PC-3 (cell line): ENCODE measurements around the gene SERPIND1. TPM values are rescaled to one million over a fixed set of nuclear protein-coding genes. Genes with fewer than 3 reads are reported as not detected.

Experiments used
- ATAC-seq: fragments of 200-7000 bp; cut with Tn5 transposase; 2 replicates; pipeline ENCODE4 v1.9.1; 2020; ENCODE audit warnings: mild to moderate bottlenecking, moderate library complexity
- BruUV-seq: library from RNA; stranded (reverse); fragments of 400-500 nt; replicated peaks from 2 replicates; lab custom pipeline; 2021; lab: Mats Ljungman, UMichigan
- CTCF ChIA-PET: fragments of 300-600 bp; sonication (Branson Sonifier 250); formaldehyde crosslinking; loops from one replicate; lab custom pipeline; 2022; ENCODE audit warnings: antibody characterized with exemption; lab: Charles Lee
- POLR2A ChIA-PET: fragments of 300-600 bp; sonication (Branson Sonifier 250); formaldehyde crosslinking; loops from one replicate; lab custom pipeline; 2022; ENCODE audit warnings: antibody characterized with exemption; ENCODE audit not compliant: unreplicated experiment; lab: Charles Lee
- DNase-seq: peaks from one replicate; pipeline ENCODE4 v3.0.0-alpha.2; 2015
- H2AFZ ChIP-seq: fragments of 300-600 bp; sonication (generic); 2 replicates; pipeline ENCODE4 v1.6.0; 2016; ENCODE audit warnings: antibody characterized with exemption, low read length
- H3F3A ChIP-seq: fragments of 300-600 bp; sonication (generic); one replicate; pipeline ENCODE4 v1.6.0; 2017; ENCODE audit warnings: antibody characterized with exemption, low read length, control low read depth, mild to moderate bottlenecking; ENCODE audit not compliant: unreplicated experiment
- H3K27ac ChIP-seq: fragments of 300-600 bp; sonication (generic); 2 replicates; pipeline ENCODE4 v1.5.1; 2016; ENCODE audit warnings: mild to moderate bottlenecking, low read length
- H3K27me3 ChIP-seq: fragments of 300-600 bp; sonication (generic); 2 replicates; pipeline ENCODE4 v1.6.1; 2016; ENCODE audit warnings: low read length, mixed read lengths
- H3K36me3 ChIP-seq: fragments of 300-600 bp; sonication (generic); 2 replicates; pipeline ENCODE4 v1.6.1; 2016; ENCODE audit warnings: low read depth, mixed run types, low read length, mixed read lengths
- H3K4me1 ChIP-seq: fragments of 300-600 bp; sonication (generic); 2 replicates; pipeline ENCODE4 v1.5.1; 2016; ENCODE audit warnings: low read length; ENCODE audit not compliant: insufficient read depth
- H3K4me2 ChIP-seq: fragments of 300-600 bp; sonication (generic); 2 replicates; pipeline ENCODE4 v1.6.0; 2016; ENCODE audit warnings: low read length
- H3K4me3 ChIP-seq: fragments of 300-600 bp; sonication (generic); 2 replicates; pipeline ENCODE4 v1.5.1; 2016; ENCODE audit warnings: mild to moderate bottlenecking, low read length, mixed read lengths
- H3K79me2 ChIP-seq: fragments of 300-600 bp; sonication (generic); 2 replicates; pipeline ENCODE4 v1.6.1; 2017; ENCODE audit warnings: low read length, mixed read lengths
- H3K9ac ChIP-seq: fragments of 300-600 bp; sonication (generic); 2 replicates; pipeline ENCODE4 v1.6.0; 2016; ENCODE audit warnings: mild to moderate bottlenecking, low read length
- H3K9me2 ChIP-seq: fragments of 300-600 bp; sonication (generic); replicated peaks from 2 replicates; pipeline ENCODE4 v1.6.1; 2016; ENCODE audit warnings: mixed run types, low read length, mixed read lengths
- H3K9me3 ChIP-seq: fragments of 300-600 bp; sonication (generic); 2 replicates; pipeline ENCODE4 v1.6.1; 2016; ENCODE audit warnings: low read length, mixed read lengths
- H4K20me1 ChIP-seq: fragments of 300-600 bp; sonication (generic); 2 replicates; pipeline ENCODE4 v1.6.1; 2016; ENCODE audit warnings: low read length, mixed read lengths
- CTCF ChIP-seq: fragments of 300-600 bp; sonication (generic); conservative IDR thresholded peaks from 2 replicates; pipeline ENCODE4 v1.5.1; 2017; ENCODE audit warnings: antibody characterized with exemption, low read depth, mild to moderate bottlenecking, low read length
- EZH2 ChIP-seq: fragments of 300-600 bp; sonication (generic); IDR thresholded peaks from one replicate; pipeline ENCODE4 v1.6.1; 2017; ENCODE audit warnings: antibody characterized with exemption, mild to moderate bottlenecking, low read length; ENCODE audit not compliant: unreplicated experiment
- EZH2phosphoT487 ChIP-seq: fragments of 300-600 bp; sonication (generic); IDR thresholded peaks from 2 replicates; pipeline ENCODE4 v1.6.1; 2018; ENCODE audit warnings: mild to moderate bottlenecking, antibody characterized with exemption, low read length, borderline replicate concordance
- intact Hi-C: fragments of 100-400 bp; cut with micrococcal nuclease; formaldehyde crosslinking; loops from 2 replicates; pipeline ENCODE4 v1.9.0; 2023
- total RNA-seq: library from RNA; depleted of rRNA; stranded (reverse); fragments of >200 nt; gene quantifications from 2 replicates; pipeline ENCODE4 v1.2.3, GENCODE V29; 2014

The SERPIND1 gene
- total RNA-seq, 1 experiment from 2014 or later = 2.9 TPM

- H3K79me2 ChIP-seq = no peaks in the 10 kb centered on the region
- H3K36me3 ChIP-seq = peaks cover 11% of the 10 kb centered on the region
- H3K27me3 ChIP-seq = no peaks in the 10 kb centered on the region
- H2AFZ ChIP-seq = no peak overlapping the region
- no peak overlapping the region for H3K27ac ChIP-seq
- no peak overlapping the region for H3K4me2 ChIP-seq
- CTCF ChIA-PET = no interaction called here
- H3F3A ChIP-seq = no peaks in the 10 kb centered on the region
- H3K9me2 ChIP-seq = no peaks in the 10 kb centered on the region
- no peaks in the 10 kb centered on the region for H3K4me1 ChIP-seq
- intact Hi-C loops = no loop called here
- no peak overlapping the region for H3K9ac ChIP-seq
- H3K4me3 ChIP-seq = no peak overlapping the region
- H4K20me1 ChIP-seq = no peaks in the 10 kb centered on the region
- TF ChIP-seq EZH2phosphoT487 (no peak), CTCF (no peak), EZH2 (no peak)
- DNase-seq (no peak), ATAC-seq (no peak)
- BruUV-seq = no TSS peak
- POLR2A ChIA-PET = interaction anchor here (0.6 kb wide), 1 partner anchor 104 kb away, joined by 3 read pairs; no protein-coding TSS in a partner anchor
- peaks cover 5% of the 10 kb centered on the region; the same call in 1 of the 2 replicates for H3K9me3 ChIP-seq
Observed at GRCh38 chr22:20741008-20741633, 32.8 kb upstream of the SERPIND1 start.

GRCh38 chr22:20741634-20742581 is 32.0 kb upstream of the SERPIND1 start:
- Histone ChIP-seq H3K4me3 (no peak overlapping the region), H3K27ac (no peak overlapping the region), H4K20me1 (no peaks in the 10 kb centered on the region), H3K9me3 (peaks cover 5% of the 10 kb centered on the region; the same call in 1 of the 2 replicates), H3K27me3 (no peaks in the 10 kb centered on the region), H3F3A (no peaks in the 10 kb centered on the region), H3K36me3 (peaks cover 11% of the 10 kb centered on the region), H3K4me2 (no peak overlapping the region), H2AFZ (no peak overlapping the region), H3K9ac (no peak overlapping the region), H3K79me2 (no peaks in the 10 kb centered on the region), H3K4me1 (no peaks in the 10 kb centered on the region), H3K9me2 (no peaks in the 10 kb centered on the region)
- ChIA-PET POLR2A (interaction anchor here (0.6 kb wide), 2 partner anchors 77 to 104 kb away, joined by 3 read pairs; no protein-coding TSS in a partner anchor), CTCF (no interaction called here)
- TF ChIP-seq CTCF (peak; percentile 73), EZH2 (no peak), EZH2phosphoT487 (no peak)
- DNase-seq = peak; percentile 65
- intact Hi-C loops = no loop called here
- peak; percentile 45; the same call in 1 of the 2 replicates for ATAC-seq
- no TSS peak for BruUV-seq
